Endothelial cell of umbilical vein (primary cell): ENCODE measurements around the gene ANKS1B. TPM values are rescaled to one million over a fixed set of nuclear protein-coding genes. Genes with fewer than 3 reads are reported as not detected.

Source experiments
- BruUV-seq: library from RNA; stranded (reverse); fragments of 400-500 nt; replicated peaks from 2 replicates; lab custom pipeline; 2021; lab: Mats Ljungman, UMichigan
- CTCF ChIA-PET: fragments of 300-600, 350-600 bp; sonication (Branson Sonifier 250); formaldehyde crosslinking; loops from one replicate; lab custom pipeline; 2021; ENCODE audit warnings: antibody characterized with exemption, inconsistent platforms; lab: Charles Lee
- POLR2A ChIA-PET: fragments of 300-600, 350-600 bp; sonication (Branson Sonifier 250); formaldehyde crosslinking; loops from one replicate; lab custom pipeline; 2021; ENCODE audit warnings: antibody characterized with exemption, inconsistent platforms; lab: Charles Lee
- DNase-seq: peaks from one replicate; pipeline ENCODE4 v3.0.0-alpha.2; 2011; ENCODE audit warnings: low read depth, low spot score
- FAIRE-seq: peaks from 2 replicates; lab custom pipeline; 2011; peaks lifted over from hg19 to GRCh38; lab: Jason Lieb, UNC
- H2AFZ ChIP-seq: 2 replicates; pipeline ENCODE4 v1.6.0; 2012; ENCODE audit warnings: low read depth, low read length, control low read depth, inconsistent platforms
- H3K27ac ChIP-seq: 2 replicates; pipeline ENCODE4 v1.5.1; 2011; ENCODE audit warnings: low read depth, mild to moderate bottlenecking, control low read depth, low read length, moderate library complexity; ENCODE audit not compliant: insufficient read depth
- H3K27me3 ChIP-seq, 2 experiments: 2 replicates each; pipeline versions ENCODE4 v1.6.0 to v1.6.1; 2011; ENCODE audit warnings: low read length in 2 of 2, mixed read lengths in 1 of 2; ENCODE audit not compliant: control insufficient read depth in 2 of 2, insufficient read depth in 2 of 2
- H3K36me3 ChIP-seq, 2 experiments: 2 replicates in 1 of 2; 3 replicates in 1 of 2; pipeline ENCODE4 v1.5.1; 2011; ENCODE audit warnings: low read length in 2 of 2, mild to moderate bottlenecking in 1 of 2, moderate library complexity in 1 of 2; ENCODE audit not compliant: control insufficient read depth in 2 of 2, insufficient read depth in 2 of 2; ENCODE audit errors: extremely low read depth in 1 of 2
- H3K4me1 ChIP-seq: 3 replicates; pipeline ENCODE4 v1.5.1; 2011; ENCODE audit warnings: mild to moderate bottlenecking, low read length; ENCODE audit not compliant: control insufficient read depth, insufficient read depth; ENCODE audit errors: extremely low read depth
- H3K4me2 ChIP-seq: 2 replicates; pipeline ENCODE4 v1.6.1; 2011; ENCODE audit warnings: low read length, control low read depth, mixed read lengths; ENCODE audit not compliant: insufficient read depth
- H3K4me3 ChIP-seq, 3 experiments: fragments of 200-600 bp in 1 of 3; sonication (generic), shearing (Covaris generic) in 1 of 3; replicated peaks in 1 of 3; 2 replicates each; pipeline ENCODE4 v1.5.1; 2011 to 2016; ENCODE audit warnings: control low read depth in 3 of 3, low read length in 3 of 3, mild to moderate bottlenecking in 2 of 3, inconsistent platforms in 1 of 3, low read depth in 1 of 3, moderate library complexity in 1 of 3; ENCODE audit not compliant: insufficient read depth in 1 of 3
- H3K79me2 ChIP-seq: 2 replicates; pipeline ENCODE4 v1.6.0; 2012; ENCODE audit warnings: low read length, inconsistent platforms; ENCODE audit not compliant: control insufficient read depth, insufficient read depth
- H3K9ac ChIP-seq: replicated peaks from 2 replicates; pipeline ENCODE3; 2011; ENCODE audit warnings: low read length, control low read depth; ENCODE audit not compliant: insufficient read depth; ENCODE audit errors: extremely low read depth
- H3K9me1 ChIP-seq: replicated peaks from 3 replicates; pipeline ENCODE4 v1.6.0; 2011; ENCODE audit warnings: mild to moderate bottlenecking, low read length; ENCODE audit not compliant: control insufficient read depth, insufficient read depth; ENCODE audit errors: extremely low read depth
- H3K9me3 ChIP-seq: replicated peaks from 2 replicates; pipeline ENCODE4 v1.5.1; 2012; ENCODE audit warnings: low read length, inconsistent platforms; ENCODE audit not compliant: control insufficient read depth, insufficient read depth
- H4K20me1 ChIP-seq: replicated peaks from 2 replicates; pipeline ENCODE3; 2011; ENCODE audit warnings: mild to moderate bottlenecking, low read length; ENCODE audit not compliant: control insufficient read depth, insufficient read depth; ENCODE audit errors: extremely low read depth
- GATA2 ChIP-seq: IDR thresholded peaks from 2 replicates; pipeline ENCODE4 v1.7.0; 2011; ENCODE audit warnings: low read depth, mild to moderate bottlenecking, moderate library complexity, mixed read lengths, low read length; ENCODE audit not compliant: insufficient read length, insufficient read depth
- POLR2A ChIP-seq: IDR thresholded peaks from 2 replicates; pipeline ENCODE4 v1.6.1; 2012; ENCODE audit warnings: low read depth, mild to moderate bottlenecking, control low read depth, low read length
- POLR2AphosphoS5 ChIP-seq: IDR thresholded peaks from 2 replicates; pipeline ENCODE4 v1.6.1; 2012; ENCODE audit warnings: low read depth, mild to moderate bottlenecking, control low read depth, low read length, moderate library complexity; ENCODE audit not compliant: insufficient read depth
- dilution Hi-C: fragments of 300-500 bp; cut with MboI; formaldehyde crosslinking; loops from one replicate; pipeline ENCODE4 v1.15.0; 2019; ENCODE audit warnings: low sequenced_read_pairs; ENCODE audit not compliant: extremely low pct_ligation_motif_present
- intact Hi-C: fragments of 100-400 bp; cut with micrococcal nuclease; formaldehyde crosslinking; loops from one replicate; pipeline ENCODE4 v1.10.0; 2022
- polyA plus RNA-seq, 4 experiments: library from polyadenylated mRNA; depleted of rRNA in 3 of 4; stranded (reverse) in 3 of 4; unstranded in 1 of 4; fragments of >200 nt; gene quantifications; 2 replicates each; pipeline versions ENCODE4 v1.2.1 to v1.2.3, GENCODE V29; 2011 to 2012; ENCODE audit warnings: missing spikeins in 1 of 4
- total RNA-seq: library from RNA; stranded (reverse); gene quantifications from 2 replicates; pipeline ENCODE4 v1.2.3, GENCODE V29; 2021
- TF ChIP-seq, protein P1 (sequence below): IDR thresholded peaks from 2 replicates; pipeline ENCODE4 v1.6.1; 2011; ENCODE audit not compliant: insufficient read depth, insufficient read length
- TF ChIP-seq, protein P2 (sequence below), 2 donors: IDR thresholded peaks; 1 replicate in 1 of 2; 2 replicates in 1 of 2; pipeline ENCODE4 v1.5.1; 2011; ENCODE audit warnings: low read length in 2 of 2, mild to moderate bottlenecking in 2 of 2, moderate library complexity in 2 of 2, control low read depth in 1 of 2, inconsistent platforms in 1 of 2, low read depth in 1 of 2; ENCODE audit not compliant: insufficient read depth in 1 of 2; ENCODE audit errors: extremely low read depth in 1 of 2

ANKS1B gene
- total and polyA plus RNA-seq, 2 donors (not counting 3 experiments of a cell fraction or from before 2014, with no cell fraction given), result 0.15 to 0.38 TPM

DNA sequence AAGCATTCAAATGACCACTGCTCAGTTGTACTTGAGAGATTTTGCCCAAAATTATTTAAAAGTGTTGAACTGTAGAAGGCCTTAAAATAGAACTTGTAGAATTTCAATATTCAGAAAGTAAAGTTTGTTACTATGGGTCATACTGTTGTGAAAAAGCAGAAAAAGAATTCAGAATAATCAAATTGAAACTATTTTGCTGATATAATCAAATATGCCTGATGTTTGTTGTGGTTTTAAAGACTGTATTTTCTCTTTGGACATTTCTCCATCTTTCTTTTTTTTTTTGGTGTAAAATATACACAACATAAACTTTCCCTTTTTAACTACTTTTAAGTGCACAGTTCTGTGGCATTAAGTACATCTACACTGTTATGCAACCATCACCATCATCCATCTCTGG is 964.9 kb downstream of the ANKS1B start:
- Histone ChIP-seq H3K27me3 (no peaks in the 10 kb centered on the region), H3K27ac (no peak overlapping the region), H3K4me3 (no peak overlapping the region), H3K36me3 (no peaks in the 10 kb centered on the region), H2AFZ (no peak overlapping the region), H3K9me3 (no peaks in the 10 kb centered on the region), H3K9ac (no peak overlapping the region), H3K4me1 (no peaks in the 10 kb centered on the region), H3K79me2 (no peaks in the 10 kb centered on the region), H3K4me2 (no peak overlapping the region), H4K20me1 (no peaks in the 10 kb centered on the region), H3K9me1 (no peaks in the 10 kb centered on the region)
- no TSS peak for BruUV-seq
- ChIA-PET CTCF (interaction anchor here (1.2 kb wide), 1 partner anchor 21 kb away, joined by 4 read pairs; no protein-coding TSS in a partner anchor), POLR2A (no interaction called here)
- FAIRE-seq (no peak), DNase-seq (no peak)
- dilution Hi-C loops, result no loop called here
- intact Hi-C loops, result no loop called here
- TF ChIP-seq POLR2A, result no peak
- TF ChIP-seq, protein P1, sequence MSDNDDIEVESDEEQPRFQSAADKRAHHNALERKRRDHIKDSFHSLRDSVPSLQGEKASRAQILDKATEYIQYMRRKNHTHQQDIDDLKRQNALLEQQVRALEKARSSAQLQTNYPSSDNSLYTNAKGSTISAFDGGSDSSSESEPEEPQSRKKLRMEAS, result no peak
- no peak for TF ChIP-seq GATA2
- TF ChIP-seq, protein P2, sequence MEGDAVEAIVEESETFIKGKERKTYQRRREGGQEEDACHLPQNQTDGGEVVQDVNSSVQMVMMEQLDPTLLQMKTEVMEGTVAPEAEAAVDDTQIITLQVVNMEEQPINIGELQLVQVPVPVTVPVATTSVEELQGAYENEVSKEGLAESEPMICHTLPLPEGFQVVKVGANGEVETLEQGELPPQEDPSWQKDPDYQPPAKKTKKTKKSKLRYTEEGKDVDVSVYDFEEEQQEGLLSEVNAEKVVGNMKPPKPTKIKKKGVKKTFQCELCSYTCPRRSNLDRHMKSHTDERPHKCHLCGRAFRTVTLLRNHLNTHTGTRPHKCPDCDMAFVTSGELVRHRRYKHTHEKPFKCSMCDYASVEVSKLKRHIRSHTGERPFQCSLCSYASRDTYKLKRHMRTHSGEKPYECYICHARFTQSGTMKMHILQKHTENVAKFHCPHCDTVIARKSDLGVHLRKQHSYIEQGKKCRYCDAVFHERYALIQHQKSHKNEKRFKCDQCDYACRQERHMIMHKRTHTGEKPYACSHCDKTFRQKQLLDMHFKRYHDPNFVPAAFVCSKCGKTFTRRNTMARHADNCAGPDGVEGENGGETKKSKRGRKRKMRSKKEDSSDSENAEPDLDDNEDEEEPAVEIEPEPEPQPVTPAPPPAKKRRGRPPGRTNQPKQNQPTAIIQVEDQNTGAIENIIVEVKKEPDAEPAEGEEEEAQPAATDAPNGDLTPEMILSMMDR (IDR thresholded peaks at IDR 0.05; ENCODE audit: extremely low read depth in 1 of 2, insufficient read depth in 1 of 2, low read depth in 1 of 2, low read length in 2 of 2), result no peak

DNA sequence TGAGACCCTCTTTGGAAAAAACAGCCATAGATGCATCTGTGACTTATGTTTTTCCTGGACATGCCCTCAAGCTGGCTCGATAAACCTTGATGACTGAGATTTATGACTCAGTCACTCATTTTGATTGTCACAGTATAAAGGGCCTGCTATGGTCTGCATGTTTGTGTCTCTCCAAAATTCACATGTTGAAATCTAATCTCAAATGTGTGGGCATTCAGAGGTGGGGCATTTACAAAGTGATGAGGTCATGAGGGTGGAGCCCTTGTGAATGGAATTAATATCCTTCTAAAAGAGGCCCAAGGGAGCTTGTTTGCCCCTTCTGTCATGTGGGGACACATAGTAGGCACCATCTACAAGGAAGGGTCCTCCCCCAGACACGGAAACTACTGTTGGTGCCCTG is 966.8 kb downstream of the ANKS1B start:
- no TSS peak for BruUV-seq
- H3K27ac ChIP-seq, result no peak overlapping the region
- DNase-seq, result no peak
- H3K79me2 ChIP-seq, result no peaks in the 10 kb centered on the region
- no peak overlapping the region for H3K4me3 ChIP-seq
- H3K27me3 ChIP-seq, result no peaks in the 10 kb centered on the region
- CTCF ChIA-PET, result no interaction called here
- no peak overlapping the region for H3K9ac ChIP-seq
- no peaks in the 10 kb centered on the region for H4K20me1 ChIP-seq
- H2AFZ ChIP-seq, result no peak overlapping the region
- intact Hi-C loops (no loop called here), dilution Hi-C loops (no loop called here)
- POLR2A ChIA-PET, result no interaction called here
- FAIRE-seq, result no peak
- no peaks in the 10 kb centered on the region for H3K9me1 ChIP-seq
- TF ChIP-seq POLR2AphosphoS5, result no peak
- TF ChIP-seq POLR2A, result no peak
- no peaks in the 10 kb centered on the region for H3K36me3 ChIP-seq
- H3K4me1 ChIP-seq, result no peaks in the 10 kb centered on the region
- no peaks in the 10 kb centered on the region for H3K9me3 ChIP-seq
- H3K4me2 ChIP-seq, result no peak overlapping the region
